SW480 (cell line): ENCODE results near the gene SLCO1B1.

Experiments used
- DNase-seq: peaks from one replicate; pipeline ENCODE4 v3.0.0-alpha.2; 2016; ENCODE audit warnings: low spot score

The SLCO1B1 gene

GRCh38 chr12:21220266-21220665, 89.3 kb downstream of the SLCO1B1 start:
- DNase-seq = no peak

- no peak for DNase-seq
Observed at GRCh38 chr12:21221072-21221471, 90.1 kb downstream of the SLCO1B1 start.

GRCh38 chr12:21221778-21222177, 90.8 kb downstream of the SLCO1B1 start:
- no peak for DNase-seq

GRCh38 chr12:21223930-21224329, 92.9 kb downstream of the SLCO1B1 start:
- no peak for DNase-seq

- DNase-seq = no peak
Observed at GRCh38 chr12:21234395-21234794, 103.4 kb downstream of the SLCO1B1 start.

GRCh38 chr12:21239866-21240265, 108.9 kb downstream of the SLCO1B1 start:
- DNase-seq = no peak

GRCh38 chr12:21248679-21249078, 117.7 kb downstream of the SLCO1B1 start:
- peak; percentile 42 for DNase-seq

- DNase-seq = no peak
Observed at GRCh38 chr12:21252070-21252469, 121.1 kb downstream of the SLCO1B1 start.

GRCh38 chr12:21257172-21257571, 126.2 kb downstream of the SLCO1B1 start:
- no peak for DNase-seq

GRCh38 chr12:21264232-21264631, 133.2 kb downstream of the SLCO1B1 start:
- DNase-seq = no peak

- no peak for DNase-seq
Observed at GRCh38 chr12:21265932-21266331, 134.9 kb downstream of the SLCO1B1 start.

- no peak for DNase-seq
Observed at GRCh38 chr12:21276826-21277225, 145.8 kb downstream of the SLCO1B1 start.
